Stimulated activated CD4-positive, alpha-beta T cell treated with anti-CD3 and anti-CD28 coated beads, Interleukin-2, amount 100 ng/mL, for 24 hours (primary cell): ENCODE results near the gene CDK6.

Experiments
- DNase-seq, 2 donors: peaks; one replicate each; pipeline ENCODE4 v3.0.0-alpha.2; 2020

Gene CDK6

DNA sequence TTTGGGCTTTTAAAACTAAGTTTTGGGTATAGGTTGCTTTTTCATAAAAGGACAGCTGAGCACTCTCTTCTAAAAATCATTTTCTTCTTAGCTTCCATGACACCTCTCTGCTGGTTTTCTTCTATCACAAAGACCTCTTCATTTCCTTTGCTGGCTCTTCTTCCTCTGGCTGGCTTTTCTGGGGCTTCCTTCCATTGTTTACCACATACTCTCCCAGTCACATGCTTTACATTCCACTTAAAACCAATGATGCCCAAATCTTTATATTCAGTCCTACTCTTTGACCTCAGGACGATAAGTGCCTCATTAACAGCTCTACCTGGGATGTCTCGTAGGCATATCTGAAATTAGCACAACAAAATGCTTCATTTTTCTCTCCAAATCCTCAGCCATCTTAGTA lies 273.0 kb downstream of the CDK6 start:
- no peak for DNase-seq

DNA sequence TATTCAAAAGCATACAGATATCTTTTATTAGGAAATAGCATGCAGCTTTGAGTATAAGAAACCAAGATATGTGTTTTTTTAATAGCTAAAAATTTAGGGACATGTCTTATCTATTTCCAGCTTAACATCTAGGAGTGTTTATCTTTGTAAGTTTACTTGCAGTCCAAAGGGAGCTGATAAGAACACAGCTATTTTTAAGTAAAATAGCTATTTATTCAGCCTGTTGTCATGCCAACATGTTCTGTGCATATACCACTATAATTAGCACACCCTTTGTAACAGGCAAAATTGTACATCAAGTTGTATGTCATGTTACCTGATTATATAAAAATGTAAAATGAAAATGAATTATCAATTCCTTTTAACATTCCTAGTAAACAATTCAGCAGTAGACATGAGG lies 275.8 kb downstream of the CDK6 start:
- no peak for DNase-seq

DNA sequence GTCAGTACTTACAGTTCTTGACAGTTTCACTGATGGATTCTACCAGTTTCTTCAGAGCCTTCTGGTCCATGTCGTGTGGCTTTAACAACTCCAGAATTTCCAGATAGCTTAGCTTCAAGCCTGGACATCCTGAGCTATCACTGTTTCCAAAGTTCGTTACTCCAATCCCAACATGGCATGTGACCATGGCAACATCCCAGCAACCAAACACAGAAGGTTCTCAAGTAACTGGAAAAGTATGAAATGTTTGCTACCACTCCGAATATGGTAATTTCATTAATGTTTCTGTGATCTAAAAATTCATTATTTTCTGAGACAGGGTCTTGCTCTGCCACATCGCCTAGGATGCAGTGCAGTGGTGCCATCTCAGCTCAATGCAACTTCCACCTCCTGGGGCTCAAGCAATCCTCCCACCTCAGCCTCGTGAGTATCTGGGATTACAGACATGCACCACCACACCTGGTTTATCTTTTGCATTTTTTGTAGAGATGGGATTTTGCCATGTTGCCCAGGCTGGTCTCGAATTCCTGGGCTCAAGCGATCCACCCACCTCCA lies 278.5 kb downstream of the CDK6 start:
- DNase-seq = no peak

DNA sequence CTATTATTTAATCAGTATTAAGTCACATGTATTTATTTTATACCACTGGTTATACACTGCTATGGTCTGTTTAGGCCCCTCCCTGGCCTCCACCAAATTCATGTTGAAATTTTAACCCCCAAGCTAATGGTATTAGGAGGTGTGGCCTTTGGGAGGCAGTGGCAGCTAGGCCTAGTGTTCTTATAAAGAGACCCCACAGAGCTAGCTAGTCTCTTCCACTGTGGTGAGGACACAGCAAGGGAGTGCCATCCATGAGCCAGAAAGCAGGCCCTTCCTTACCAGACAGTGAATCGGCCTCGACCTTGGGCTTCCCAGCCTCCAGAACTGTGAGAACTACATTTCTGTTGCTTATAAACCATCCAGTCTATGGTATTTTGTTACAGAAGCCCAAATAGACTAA lies 279.1 kb downstream of the CDK6 start:
- DNase-seq = no peak
